Measurements from ENCODE around the gene SUB1.
A peak's percentile ranks its signal among the peaks of the same experiment; 100 is the strongest.

SUB1 gene

DNA sequence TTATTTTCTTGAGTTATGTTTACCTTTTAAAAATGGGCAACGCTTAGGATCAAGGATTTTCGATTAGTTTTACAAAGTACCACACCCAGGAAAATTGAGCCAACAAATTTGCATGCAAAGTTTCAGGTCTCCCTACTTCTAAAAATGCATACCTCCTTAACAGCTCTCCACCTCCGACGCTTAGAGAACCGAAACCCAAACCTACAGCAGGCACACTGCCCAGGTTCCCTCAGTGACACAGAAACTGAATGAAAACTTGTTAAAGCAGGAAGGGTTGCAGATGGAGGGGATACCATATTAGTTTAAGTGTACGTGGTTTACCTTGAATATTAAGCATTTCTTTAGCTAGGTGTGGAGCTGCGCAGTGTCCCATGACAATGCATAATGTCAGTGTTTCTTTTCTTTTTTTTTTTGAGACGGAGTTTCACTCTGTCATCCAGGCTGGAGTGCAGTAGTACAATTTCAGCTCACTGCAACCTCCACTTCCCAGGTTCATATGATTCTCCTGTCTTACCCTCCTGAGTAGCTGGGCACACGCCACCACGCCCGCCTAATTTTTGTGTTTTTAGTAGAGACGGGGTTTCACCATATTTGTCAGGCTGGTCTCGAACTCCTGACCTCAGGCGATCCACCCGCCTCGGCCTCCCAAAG is 1.6 kb upstream of the SUB1 start:
- TF ChIP-seq, protein P1, sequence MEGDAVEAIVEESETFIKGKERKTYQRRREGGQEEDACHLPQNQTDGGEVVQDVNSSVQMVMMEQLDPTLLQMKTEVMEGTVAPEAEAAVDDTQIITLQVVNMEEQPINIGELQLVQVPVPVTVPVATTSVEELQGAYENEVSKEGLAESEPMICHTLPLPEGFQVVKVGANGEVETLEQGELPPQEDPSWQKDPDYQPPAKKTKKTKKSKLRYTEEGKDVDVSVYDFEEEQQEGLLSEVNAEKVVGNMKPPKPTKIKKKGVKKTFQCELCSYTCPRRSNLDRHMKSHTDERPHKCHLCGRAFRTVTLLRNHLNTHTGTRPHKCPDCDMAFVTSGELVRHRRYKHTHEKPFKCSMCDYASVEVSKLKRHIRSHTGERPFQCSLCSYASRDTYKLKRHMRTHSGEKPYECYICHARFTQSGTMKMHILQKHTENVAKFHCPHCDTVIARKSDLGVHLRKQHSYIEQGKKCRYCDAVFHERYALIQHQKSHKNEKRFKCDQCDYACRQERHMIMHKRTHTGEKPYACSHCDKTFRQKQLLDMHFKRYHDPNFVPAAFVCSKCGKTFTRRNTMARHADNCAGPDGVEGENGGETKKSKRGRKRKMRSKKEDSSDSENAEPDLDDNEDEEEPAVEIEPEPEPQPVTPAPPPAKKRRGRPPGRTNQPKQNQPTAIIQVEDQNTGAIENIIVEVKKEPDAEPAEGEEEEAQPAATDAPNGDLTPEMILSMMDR (IDR thresholded peaks at IDR 0.05; ENCODE audit: low read length, missing control alignments): no peak
- H3K4me3 ChIP-seq (replicated peaks; ENCODE audit: low read depth, low read length): no peak overlapping the region
- DNase-seq (ENCODE audit: low read depth): no peak

DNA sequence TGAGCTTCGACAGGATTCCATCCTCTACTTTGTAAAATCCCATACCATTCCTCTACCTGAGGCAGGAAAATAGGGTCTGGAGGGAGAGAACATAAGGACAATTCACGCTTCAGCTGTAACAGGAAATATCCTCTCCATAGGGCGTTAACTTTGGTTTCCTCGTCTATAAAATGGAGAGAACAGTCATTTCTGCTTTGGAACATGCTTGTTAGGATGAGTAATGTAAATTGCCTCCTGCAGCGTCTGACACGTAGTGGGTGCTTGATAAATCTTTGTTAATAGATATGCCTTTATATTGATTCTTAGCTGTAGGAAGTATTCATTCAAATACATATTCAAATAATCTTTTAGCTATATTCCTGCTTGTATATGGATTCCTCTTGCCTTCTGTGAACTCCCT is 711 bp upstream of the SUB1 start:
- no peak for DNase-seq (ENCODE audit: low read depth)
- H3K4me3 ChIP-seq (replicated peaks; ENCODE audit: low read depth, low read length): no peak overlapping the region
- TF ChIP-seq, protein P1 (IDR thresholded peaks at IDR 0.05; ENCODE audit: low read length, missing control alignments): no peak

DNA sequence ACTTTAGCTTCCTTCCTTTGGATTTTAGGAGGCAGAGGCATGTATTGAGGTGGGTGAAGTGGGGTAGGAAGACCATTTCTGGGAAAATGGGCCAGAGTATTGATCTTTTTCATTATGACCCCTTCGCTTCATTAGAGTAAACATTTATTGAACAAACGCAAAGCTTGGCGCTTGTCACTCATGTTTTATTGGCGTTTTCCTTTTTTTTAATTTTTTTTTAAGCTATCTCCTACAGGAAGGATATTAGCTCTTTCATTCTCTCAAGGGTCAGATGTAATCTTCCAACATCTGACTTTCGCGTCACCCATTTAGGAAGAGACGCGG is 273 bp upstream of the SUB1 start:
- peak overlapping the region; percentile 96 for H3K4me3 ChIP-seq (replicated peaks; ENCODE audit: low read depth, low read length)
- no peak for DNase-seq (ENCODE audit: low read depth)
- TF ChIP-seq, protein P1 (IDR thresholded peaks at IDR 0.05; ENCODE audit: low read length, missing control alignments): no peak

DNA sequence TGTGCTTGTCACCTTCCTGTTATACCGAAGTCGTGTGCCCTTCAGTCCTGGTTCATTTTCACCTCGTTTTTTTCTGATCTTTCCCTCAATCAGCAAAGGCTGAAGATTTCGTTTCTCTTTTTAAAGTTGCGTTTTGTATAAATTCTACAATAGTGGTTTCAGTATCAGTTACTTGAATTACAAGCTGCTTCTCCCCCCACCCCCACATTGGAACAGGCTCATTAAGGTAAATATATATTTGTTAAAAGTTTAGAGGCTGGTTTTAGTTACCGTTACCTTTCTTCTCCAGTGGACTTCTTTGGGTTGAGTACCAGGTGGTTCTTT is 881 bp downstream of the SUB1 start:
- H3K4me3 ChIP-seq (replicated peaks; ENCODE audit: low read depth, low read length): peak overlapping the region; percentile 96
- TF ChIP-seq, protein P1 (IDR thresholded peaks at IDR 0.05; ENCODE audit: low read length, missing control alignments): no peak
- no peak for DNase-seq (ENCODE audit: low read depth)

DNA sequence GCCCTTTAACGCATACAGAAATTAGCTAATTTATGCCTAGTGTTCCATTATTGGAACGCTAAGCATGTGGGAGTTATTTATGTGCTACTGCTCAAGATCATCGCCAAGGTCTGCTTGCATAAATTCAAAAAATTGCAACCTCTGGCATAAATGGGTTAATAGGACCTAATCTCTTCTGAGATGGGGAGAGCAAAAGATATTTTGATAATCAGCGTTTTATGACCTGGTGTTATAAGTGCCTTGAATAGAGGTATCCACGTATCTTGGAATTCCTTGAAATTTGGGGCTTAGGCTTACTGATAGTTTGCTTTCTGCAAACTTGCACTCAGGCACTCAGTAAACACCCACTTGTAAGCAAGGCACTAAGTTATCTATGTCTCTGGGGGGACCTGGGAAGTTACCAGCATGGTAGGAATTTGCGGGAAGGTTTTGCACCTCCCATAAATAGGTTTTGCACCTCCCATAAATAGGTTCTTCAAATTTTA is 1.8 kb downstream of the SUB1 start:
- peak overlapping the region; percentile 96 for H3K4me3 ChIP-seq (replicated peaks; ENCODE audit: low read depth, low read length)
- TF ChIP-seq, protein P1 (IDR thresholded peaks at IDR 0.05; ENCODE audit: low read length, missing control alignments): no peak
- DNase-seq (ENCODE audit: low read depth): no peak

DNA sequence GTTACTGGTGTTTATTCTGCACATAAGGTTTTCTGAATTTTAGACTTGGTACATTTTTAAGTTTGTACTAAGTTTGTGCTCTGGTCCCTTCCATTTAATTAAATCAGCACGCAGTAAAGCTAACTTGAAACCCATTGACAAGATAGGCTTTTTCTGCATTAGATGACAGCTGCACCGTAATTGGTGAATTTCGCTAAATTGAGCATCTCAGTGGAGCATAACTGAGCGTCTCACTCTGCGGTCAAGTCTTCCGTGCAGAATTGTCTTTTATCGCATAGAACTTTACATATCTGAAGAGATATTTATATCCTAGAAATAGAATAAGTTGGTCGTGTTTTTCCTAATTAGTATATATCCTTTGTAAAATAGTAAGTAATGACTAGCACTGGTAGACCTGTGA is 4.1 kb downstream of the SUB1 start:
- no peak for DNase-seq (ENCODE audit: low read depth)
- TF ChIP-seq, protein P1 (IDR thresholded peaks at IDR 0.05; ENCODE audit: low read length, missing control alignments): no peak

More for the DNA sequence above, 4.1 kb downstream of the SUB1 start:
- no peak overlapping the region for H3K4me3 ChIP-seq (replicated peaks; ENCODE audit: low read depth, low read length)

All from fibroblast of pulmonary artery (primary cell).